CD14-positive monocyte (primary cell): ENCODE results near the gene LGALS8. TPM values are rescaled to one million over a fixed set of nuclear protein-coding genes. Genes with fewer than 3 reads are reported as not detected.
A peak's percentile ranks its signal among the peaks of the same experiment; 100 is the strongest.

Source experiments
- DNase-seq, 3 donors: peaks; one replicate each; pipeline ENCODE4 v3.0.0-alpha.2; 2011 to 2022
- H2AFZ ChIP-seq: 2 replicates; pipeline ENCODE4 v1.6.0; 2012; ENCODE audit warnings: mild to moderate bottlenecking, low read depth, low read length, inconsistent platforms; ENCODE audit not compliant: insufficient read depth, poor library complexity, severe bottlenecking
- H3K27ac ChIP-seq, 2 donors: 1 replicate in 1 of 2; 2 replicates in 1 of 2; pipeline ENCODE4 v1.5.1; 2012 to 2013; ENCODE audit warnings: low read length in 2 of 2, control low read depth in 1 of 2, inconsistent platforms in 1 of 2, low read depth in 1 of 2, mild to moderate bottlenecking in 1 of 2
- H3K27me3 ChIP-seq, 2 donors: one replicate each; pipeline versions ENCODE4 v1.6.0 to v1.6.1; 2011 to 2013; ENCODE audit warnings: low read length in 2 of 2; ENCODE audit not compliant: control insufficient read depth in 2 of 2, insufficient read depth in 2 of 2
- H3K36me3 ChIP-seq, 2 donors: replicated peaks in 1 of 2; 1 replicate in 1 of 2; 2 replicates in 1 of 2; pipeline versions ENCODE4 v1.5.1 to v1.6.1; 2012 to 2013; ENCODE audit warnings: low read length in 2 of 2, control low read depth in 1 of 2, inconsistent platforms in 1 of 2, mild to moderate bottlenecking in 1 of 2; ENCODE audit not compliant: insufficient read depth in 2 of 2, control insufficient read depth in 1 of 2
- H3K4me1 ChIP-seq, 2 donors: 1 replicate in 1 of 2; 2 replicates in 1 of 2; pipeline versions ENCODE4 v1.5.1 to v1.6.1; 2012 to 2013; ENCODE audit warnings: low read length in 2 of 2, control low read depth in 1 of 2, inconsistent platforms in 1 of 2, mild to moderate bottlenecking in 1 of 2, moderate library complexity in 1 of 2; ENCODE audit not compliant: insufficient read depth in 2 of 2, control insufficient read depth in 1 of 2
- H3K4me2 ChIP-seq: replicated peaks from 2 replicates; pipeline ENCODE3; 2012; ENCODE audit warnings: low read length, moderate library complexity, mild to moderate bottlenecking; ENCODE audit not compliant: poor library complexity, severe bottlenecking; ENCODE audit errors: extremely low read depth
- H3K4me3 ChIP-seq, 3 experiments: fragments of 200-600 bp in 1 of 3; sonication (generic) in 1 of 3; replicated peaks in 1 of 3; 1 replicate in 2 of 3; 2 replicates in 1 of 3; pipeline ENCODE4 v1.5.1; 2011 to 2013; ENCODE audit warnings: low read length in 3 of 3, mild to moderate bottlenecking in 3 of 3, control low read depth in 2 of 3, low read depth in 2 of 3, inconsistent platforms in 1 of 3, moderate library complexity in 1 of 3
- H3K79me2 ChIP-seq: 2 replicates; pipeline ENCODE4 v1.6.0; 2012; ENCODE audit warnings: mild to moderate bottlenecking, control low read depth, inconsistent platforms, low read length, moderate library complexity; ENCODE audit not compliant: insufficient read depth
- H3K9ac ChIP-seq: 2 replicates; pipeline ENCODE4 v1.6.0; 2017; ENCODE audit warnings: low read length, mild to moderate bottlenecking; ENCODE audit not compliant: insufficient read depth, poor library complexity, severe bottlenecking
- H3K9me3 ChIP-seq, 2 donors: replicated peaks in 1 of 2; 1 replicate in 1 of 2; 2 replicates in 1 of 2; pipeline versions ENCODE4 v1.5.1 to v1.6.1; 2012 to 2013; ENCODE audit warnings: low read length in 2 of 2, control low read depth in 1 of 2; ENCODE audit not compliant: control insufficient read depth in 1 of 2, insufficient read depth in 1 of 2
- H4K20me1 ChIP-seq: 2 replicates; pipeline ENCODE4 v1.6.0; 2012; ENCODE audit warnings: mild to moderate bottlenecking, low read length, control low read depth, moderate library complexity; ENCODE audit not compliant: insufficient read depth
- H3K27ac Mint-ChIP-seq, 7 donors: one replicate each; pipeline ENCODE4 v1.8.0; 2020; ENCODE audit warnings: mild to moderate bottlenecking in 7 of 7, mixed read lengths in 7 of 7, moderate library complexity in 6 of 7, inconsistent platforms in 2 of 7
- H3K27me3 Mint-ChIP-seq, 3 donors: one replicate each; pipeline ENCODE4 v1.8.0; 2021 to 2022; ENCODE audit warnings: low read depth in 3 of 3, mild to moderate bottlenecking in 3 of 3, mixed read lengths in 3 of 3, moderate library complexity in 3 of 3, inconsistent platforms in 1 of 3
- H3K36me3 Mint-ChIP-seq, 2 donors: one replicate each; pipeline ENCODE4 v1.8.0; 2020; ENCODE audit warnings: mixed read lengths in 2 of 2, inconsistent platforms in 1 of 2, mild to moderate bottlenecking in 1 of 2
- H3K4me1 Mint-ChIP-seq: one replicate; pipeline ENCODE4 v1.8.0; 2020; ENCODE audit warnings: mild to moderate bottlenecking, mixed read lengths
- H3K4me3 Mint-ChIP-seq, 2 donors: one replicate each; pipeline ENCODE4 v1.8.0; 2020; ENCODE audit warnings: mild to moderate bottlenecking in 2 of 2, mixed read lengths in 2 of 2, moderate library complexity in 1 of 2
- H3K9me3 Mint-ChIP-seq, 7 donors: one replicate each; pipeline ENCODE4 v1.8.0; 2020 to 2022; ENCODE audit warnings: mixed read lengths in 7 of 7, mild to moderate bottlenecking in 6 of 7, moderate library complexity in 6 of 7, inconsistent platforms in 2 of 7
- CTCF ChIP-seq: fragments of 200-600 bp; IDR thresholded peaks from one replicate; pipeline ENCODE4 v1.8.0; 2022; ENCODE audit warnings: antibody characterized with exemption, mild to moderate bottlenecking
- WGBS: methylation state at CpG from one replicate; pipeline ENCODE4 v1.1.5; 2013; ENCODE audit warnings: missing lambda C conversion rate; ENCODE audit not compliant: insufficient coverage; 5-methylcytosine and 5-hydroxymethylcytosine counted together
- intact Hi-C, 2 donors: fragments of 100-400 bp; cut with micrococcal nuclease; formaldehyde crosslinking; loops; one replicate each; pipeline versions ENCODE4 v1.15.0 to v1.15.1; 2023
- polyA plus RNA-seq, 3 donors: library from polyadenylated mRNA; depleted of rRNA in 1 of 3; unstranded in 2 of 3; stranded (reverse) in 1 of 3; fragments of 300-500 nt in 2 of 3; fragments of >200 nt in 1 of 3; fragmentation: Illumina TruSeq in 2 of 3; gene quantifications; 1 replicate in 2 of 3; 2 replicates in 1 of 3; pipeline ENCODE4 v1.2.3, GENCODE V29; 2012 to 2021

Gene LGALS8
- polyA plus RNA-seq, 3 donors = 58.9 to 84.6 (median 75.7) TPM

GRCh38 chr1:236560213-236560771 lies 36.5 kb downstream of the LGALS8 start:
- DNase-seq = no peak
- Histone ChIP-seq H2AFZ (no peak overlapping the region), H3K36me3 (peaks cover 83 to 97% of the 10 kb centered on the region in 2 donors), H3K4me1 (no peaks in the 10 kb centered on the region), H3K4me3 (no peak overlapping the region), H3K27me3 (no peaks in the 10 kb centered on the region), H4K20me1 (no peaks in the 10 kb centered on the region), H3K9me3 (no peaks in the 10 kb centered on the region), H3K9ac (no peak overlapping the region), H3K27ac (no peak overlapping the region), H3K4me2 (no peak overlapping the region), H3K79me2 (no peaks in the 10 kb centered on the region)
- no peaks in the 10 kb centered on the region for H3K4me1 Mint-ChIP-seq
- H3K27me3 Mint-ChIP-seq = no peaks in the 10 kb centered on the region
- peak overlapping the region in 3 of 7 donors; percentile 72 to 73 (median 72) for H3K27ac Mint-ChIP-seq
- H3K36me3 Mint-ChIP-seq = peaks cover 90 to 92% of the 10 kb centered on the region in 2 donors
- WGBS = 89% methylated on average over 5 of the region's 7 CpGs
- no peak for TF ChIP-seq CTCF
- intact Hi-C loops = no loop called here
- H3K4me3 Mint-ChIP-seq = no peak overlapping the region
- H3K9me3 Mint-ChIP-seq = no peaks in the 10 kb centered on the region

- Mint-ChIP-seq H3K27ac (peak overlapping the region in 1 of 7 donors; percentile 38), H3K4me1 (no peaks in the 10 kb centered on the region), H3K4me3 (no peak overlapping the region), H3K9me3 (no peaks in the 10 kb centered on the region), H3K27me3 (no peaks in the 10 kb centered on the region), H3K36me3 (peaks cover 90 to 92% of the 10 kb centered on the region in 2 donors)
- 92% methylated on average over 2 of the region's 2 CpGs for WGBS
- H4K20me1 ChIP-seq = no peaks in the 10 kb centered on the region
- peaks cover 83 to 97% of the 10 kb centered on the region in 2 donors for H3K36me3 ChIP-seq
- DNase-seq = no peak
- H3K27me3 ChIP-seq = no peaks in the 10 kb centered on the region
- no peaks in the 10 kb centered on the region for H3K9me3 ChIP-seq
- no peak for TF ChIP-seq CTCF
- H3K4me1 ChIP-seq = no peaks in the 10 kb centered on the region
- no peak overlapping the region for H3K27ac ChIP-seq
- H3K4me3 ChIP-seq = no peak overlapping the region
- intact Hi-C loops = no loop called here
- H3K79me2 ChIP-seq = no peaks in the 10 kb centered on the region
- H3K4me2 ChIP-seq = no peak overlapping the region
- H3K9ac ChIP-seq = no peak overlapping the region
- H2AFZ ChIP-seq = no peak overlapping the region
Observed at GRCh38 chr1:236561976-236562375, 38.2 kb downstream of the LGALS8 start.
